ENCODE results near the gene ELOVL5.
"Not testable (repeated sequence)": the region's sequence is repeated elsewhere in the genome, so short reads cannot be mapped to it uniquely, and the experiment has no call there.

The ELOVL5 gene

GRCh38 chr6:53325785-53326184 is 23.0 kb downstream of the ELOVL5 start:
- DNase-seq = no peak

- DNase-seq = no peak
These were observed 26.3 kb downstream of the ELOVL5 start for GRCh38 chr6:53322188-53323029.

- no peak for DNase-seq
These were observed 27.0 kb downstream of the ELOVL5 start for GRCh38 chr6:53321701-53322100.

- DNase-seq = no peak
These were observed 27.8 kb downstream of the ELOVL5 start for GRCh38 chr6:53320964-53321363.

GRCh38 chr6:53318429-53318828 is 30.3 kb downstream of the ELOVL5 start:
- DNase-seq = no peak

- no peak for DNase-seq
These were observed 30.9 kb downstream of the ELOVL5 start for GRCh38 chr6:53317861-53318260.

- not testable (repeated sequence) for DNase-seq
These were observed 31.5 kb downstream of the ELOVL5 start for GRCh38 chr6:53317299-53317698.

- DNase-seq = no peak
These were observed 32.6 kb downstream of the ELOVL5 start for GRCh38 chr6:53316142-53316541.

- DNase-seq = no peak
These were observed 33.5 kb downstream of the ELOVL5 start for GRCh38 chr6:53315086-53315724.

GRCh38 chr6:53313784-53314400 is 34.9 kb downstream of the ELOVL5 start:
- DNase-seq = no peak

- DNase-seq = no peak
These were observed 36.4 kb downstream of the ELOVL5 start for GRCh38 chr6:53312355-53312754.

GRCh38 chr6:53311586-53311935 is 37.2 kb downstream of the ELOVL5 start:
- DNase-seq = no peak

GRCh38 chr6:53310771-53311585 is 37.8 kb downstream of the ELOVL5 start:
- DNase-seq = no peak

- no peak for DNase-seq
These were observed 38.8 kb downstream of the ELOVL5 start for GRCh38 chr6:53309901-53310300.

- DNase-seq = no peak
These were observed 39.5 kb downstream of the ELOVL5 start for GRCh38 chr6:53309059-53309900.

GRCh38 chr6:53306819-53307347 is 41.9 kb downstream of the ELOVL5 start:
- DNase-seq = no peak

- not testable (repeated sequence) for DNase-seq
These were observed 42.5 kb downstream of the ELOVL5 start for GRCh38 chr6:53306217-53306616.

GRCh38 chr6:53305506-53306005 is 43.2 kb downstream of the ELOVL5 start:
- not testable (repeated sequence) for DNase-seq

GRCh38 chr6:53304953-53305352 is 43.8 kb downstream of the ELOVL5 start:
- not testable (repeated sequence) for DNase-seq

GRCh38 chr6:53302678-53303360 is 45.9 kb downstream of the ELOVL5 start:
- no peak for DNase-seq
